ENCODE data around the gene GABPB2. TPM values are rescaled to one million over a fixed set of nuclear protein-coding genes. Genes with fewer than 3 reads are reported as not detected.

Gene GABPB2
- total RNA-seq, 1 experiment from 2014 or later, result 6.3 TPM

DNA sequence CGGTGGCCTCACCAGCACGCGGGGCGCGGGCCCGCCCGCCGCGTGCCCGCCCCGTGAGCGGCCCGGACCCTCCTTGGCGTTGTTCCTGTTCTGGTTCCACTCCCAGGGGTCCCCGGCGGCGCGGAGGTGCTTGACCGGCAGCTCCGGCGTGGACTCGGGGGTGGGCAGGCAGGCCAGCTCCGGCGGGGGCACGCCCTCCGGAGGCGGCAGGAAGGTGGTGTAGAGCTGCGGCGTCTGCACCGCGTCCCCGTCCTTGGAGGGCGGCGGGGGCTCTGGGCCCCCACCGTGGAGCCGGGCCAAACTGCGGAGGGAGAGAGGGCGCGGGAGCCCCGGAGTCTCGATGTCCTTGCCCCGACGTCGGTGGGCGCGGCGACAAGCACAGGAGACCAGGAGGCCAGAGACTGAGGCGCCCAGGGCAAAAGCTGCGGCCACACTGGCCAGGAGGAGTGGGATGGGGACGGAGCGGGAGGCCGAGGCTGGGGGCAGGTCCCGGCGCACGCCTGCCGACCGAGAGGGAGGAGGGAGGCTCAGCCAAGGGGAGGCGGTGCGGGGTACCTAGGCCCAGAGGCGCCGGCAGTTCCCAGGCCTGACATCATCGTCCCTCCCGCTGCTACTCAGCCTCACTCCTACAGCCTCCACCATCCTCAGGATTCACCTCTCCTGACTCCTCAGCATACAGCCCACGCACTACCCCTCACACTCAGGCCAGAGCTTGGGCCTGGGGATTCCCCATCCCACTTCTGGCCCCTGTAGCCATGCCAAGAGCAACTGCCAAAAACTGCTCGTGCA lies 62.7 kb downstream of the GABPB2 start:
- no peak for DNase-seq (ENCODE audit: low read depth)

DNA sequence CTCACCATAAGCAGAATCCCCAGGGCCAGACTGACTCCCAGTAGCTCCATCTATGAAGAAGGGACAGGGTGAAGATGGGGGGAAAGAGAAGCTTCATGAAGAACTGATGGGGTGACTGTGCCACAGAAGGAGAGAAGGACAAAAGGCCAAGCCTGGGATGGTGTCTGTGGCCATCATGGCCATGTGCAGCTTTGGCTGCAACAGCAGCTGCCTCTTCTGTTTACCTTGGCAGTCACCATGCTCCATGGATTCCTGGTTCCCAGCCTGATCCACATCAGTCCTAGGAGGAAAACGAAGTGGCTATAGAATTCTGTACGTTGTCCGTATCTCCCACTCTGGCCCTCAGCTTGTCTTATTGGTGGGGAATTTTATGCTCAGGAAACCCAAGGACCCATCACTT lies 63.8 kb downstream of the GABPB2 start:
- peak; percentile 17 for DNase-seq (ENCODE audit: low read depth)

DNA sequence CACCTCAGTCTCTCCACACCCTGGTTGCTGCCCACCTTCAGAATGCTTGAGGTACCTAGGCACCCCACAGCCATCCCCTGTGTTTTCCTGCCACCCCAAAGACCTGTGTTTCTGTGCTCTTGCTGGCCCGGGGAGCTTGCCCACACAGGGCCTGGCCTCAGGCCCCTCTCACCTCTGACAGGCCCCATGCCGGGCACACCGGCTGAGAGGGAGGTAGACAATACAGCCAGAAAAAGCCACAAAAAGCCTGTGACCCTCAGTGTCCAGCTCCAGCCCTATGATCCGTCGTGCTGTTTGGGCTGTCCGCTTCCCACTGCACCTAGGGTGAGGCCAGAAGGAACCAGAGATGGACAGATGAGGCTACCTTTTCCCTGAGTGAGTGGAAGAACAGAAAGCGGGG lies 64.4 kb downstream of the GABPB2 start:
- no peak for DNase-seq (ENCODE audit: low read depth)

DNA sequence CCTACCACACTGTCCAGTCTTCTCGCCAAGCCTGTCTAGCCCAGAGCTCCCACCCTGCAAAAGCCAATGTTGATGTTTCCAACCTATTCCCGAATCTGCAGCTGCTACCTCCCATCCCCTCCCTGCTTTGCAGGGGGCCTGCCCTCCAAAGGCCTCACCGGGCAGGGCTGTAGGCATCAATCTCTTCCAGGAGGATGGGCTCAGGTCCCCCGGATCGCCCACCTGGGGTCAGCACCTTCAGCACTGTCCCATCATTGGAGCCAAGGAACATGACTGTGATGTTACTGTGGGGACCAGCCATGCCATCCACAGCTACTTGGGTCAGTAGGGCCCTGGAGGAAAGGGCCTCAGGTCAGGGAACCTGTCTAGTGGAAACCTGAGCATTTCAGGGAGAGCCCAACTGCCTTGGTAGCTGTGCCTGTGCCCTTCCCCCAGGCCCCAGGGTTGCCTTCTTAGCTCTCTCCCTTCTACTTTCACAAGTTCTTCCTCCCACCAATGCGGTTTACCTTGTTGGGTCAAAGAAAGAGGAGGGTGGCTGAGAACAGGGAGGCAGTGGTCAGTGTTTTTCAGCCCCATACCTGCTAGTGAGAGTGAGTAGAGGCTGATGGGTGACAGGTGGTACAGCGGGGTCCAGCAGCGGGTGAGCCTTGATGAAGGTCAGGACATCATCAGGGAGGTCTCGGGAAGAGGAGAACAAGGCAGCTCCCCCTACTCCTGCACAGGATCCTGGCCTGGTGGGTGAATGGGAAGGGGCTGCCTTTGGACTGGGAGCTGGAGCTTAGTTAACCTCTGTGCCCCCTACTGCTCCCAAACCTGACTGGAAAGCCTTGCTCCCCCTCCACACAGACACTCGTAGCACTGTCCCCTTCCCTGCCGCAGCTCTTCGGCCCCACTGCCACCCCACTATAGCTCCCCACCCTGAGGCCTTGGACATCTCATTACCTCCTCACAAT lies 65.1 kb downstream of the GABPB2 start:
- no peak for DNase-seq (ENCODE audit: low read depth)

DNA sequence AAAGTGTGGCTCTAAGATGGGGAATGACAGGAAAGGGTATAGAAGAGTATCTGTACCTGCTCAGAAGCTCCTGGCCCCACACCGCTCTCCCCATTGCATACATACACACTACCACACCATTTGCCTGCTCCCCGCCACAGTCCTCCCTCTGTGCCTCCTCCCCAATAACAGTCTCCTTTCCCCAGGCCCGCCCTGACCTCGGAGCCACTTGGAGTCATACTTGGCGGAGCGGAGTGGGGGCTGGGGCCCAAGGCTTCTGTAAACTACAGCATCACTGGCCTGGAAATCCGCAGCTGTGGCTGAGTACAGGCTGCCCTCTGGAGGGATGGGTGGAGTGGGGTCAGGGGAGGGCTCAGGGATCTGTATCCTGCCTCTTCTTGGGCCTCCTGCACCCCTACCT lies 67.2 kb downstream of the GABPB2 start:
- DNase-seq (ENCODE audit: low read depth), result no peak

DNA sequence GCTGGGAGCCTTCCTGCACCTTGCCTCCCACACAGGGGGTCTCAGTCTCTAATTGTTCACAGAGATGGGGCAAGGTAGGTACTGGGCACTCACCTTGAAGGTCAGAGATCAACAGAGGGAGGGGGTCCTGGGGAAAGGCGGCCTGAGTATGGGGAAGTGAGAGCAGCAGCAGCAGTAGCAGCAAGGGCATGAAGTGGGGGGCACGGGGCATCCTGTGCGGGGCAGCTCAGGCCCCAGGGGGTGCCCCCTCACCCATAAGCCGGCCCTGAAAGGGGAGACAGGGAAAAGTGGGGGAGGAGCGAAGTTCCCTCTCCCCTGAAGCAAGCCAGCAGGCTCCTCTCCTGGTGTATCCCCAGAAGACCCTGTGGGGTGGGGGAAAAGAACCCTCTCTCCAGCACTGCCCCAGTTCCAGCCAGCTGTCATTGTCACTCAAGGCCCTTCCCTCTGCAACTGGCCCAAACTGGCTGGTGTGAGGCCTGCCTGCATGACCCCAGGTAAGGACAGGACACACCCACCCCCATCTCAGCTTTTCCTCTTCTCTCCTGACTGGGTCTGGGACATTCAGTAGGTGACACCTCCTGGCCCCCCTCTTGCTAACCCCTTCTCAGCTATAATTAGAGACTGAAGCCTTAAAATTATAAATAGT lies 72.0 kb downstream of the GABPB2 start:
- peak; percentile 67 for DNase-seq (ENCODE audit: low read depth)

DNA sequence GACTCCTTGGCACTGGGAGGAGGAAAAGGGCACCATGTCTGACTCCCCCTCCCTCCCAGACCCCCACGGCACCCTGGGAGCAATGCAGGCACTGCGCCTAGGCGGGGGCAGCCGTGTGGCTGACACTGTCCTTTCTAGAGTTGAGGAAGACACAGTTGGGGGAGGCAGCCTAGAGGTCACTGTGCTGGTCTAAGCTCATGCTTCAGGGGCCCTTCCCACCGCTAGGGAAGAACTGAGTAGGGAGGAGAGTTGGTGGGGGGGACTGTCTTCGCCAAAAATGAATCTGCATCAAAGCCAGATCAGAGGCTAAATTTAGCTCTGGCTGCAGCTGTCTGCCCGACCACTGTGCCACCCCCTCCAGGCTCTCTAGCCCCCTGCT lies 72.5 kb downstream of the GABPB2 start:
- DNase-seq (ENCODE audit: low read depth), result peak; percentile 22

DNA sequence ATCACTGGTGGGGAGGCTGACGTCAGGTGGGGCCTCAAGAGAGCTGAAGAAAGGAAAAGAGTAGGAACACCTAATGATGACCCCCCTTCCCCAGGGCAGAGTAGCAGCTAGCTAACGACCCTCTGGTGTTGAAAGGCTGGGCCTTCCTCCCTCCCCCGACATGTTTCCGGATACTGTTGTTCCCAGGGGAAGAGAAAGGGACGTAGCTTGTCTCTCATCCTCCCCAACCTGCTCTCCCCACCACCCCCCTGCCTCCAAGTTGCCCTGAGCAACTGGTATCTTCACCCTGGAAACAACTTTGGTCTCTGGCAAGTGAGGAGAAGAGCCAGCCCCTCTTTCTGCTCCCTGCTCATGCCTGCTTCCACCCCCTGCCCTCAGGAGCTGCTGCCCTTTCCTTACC lies 73.4 kb downstream of the GABPB2 start:
- DNase-seq (ENCODE audit: low read depth), result no peak

DNA sequence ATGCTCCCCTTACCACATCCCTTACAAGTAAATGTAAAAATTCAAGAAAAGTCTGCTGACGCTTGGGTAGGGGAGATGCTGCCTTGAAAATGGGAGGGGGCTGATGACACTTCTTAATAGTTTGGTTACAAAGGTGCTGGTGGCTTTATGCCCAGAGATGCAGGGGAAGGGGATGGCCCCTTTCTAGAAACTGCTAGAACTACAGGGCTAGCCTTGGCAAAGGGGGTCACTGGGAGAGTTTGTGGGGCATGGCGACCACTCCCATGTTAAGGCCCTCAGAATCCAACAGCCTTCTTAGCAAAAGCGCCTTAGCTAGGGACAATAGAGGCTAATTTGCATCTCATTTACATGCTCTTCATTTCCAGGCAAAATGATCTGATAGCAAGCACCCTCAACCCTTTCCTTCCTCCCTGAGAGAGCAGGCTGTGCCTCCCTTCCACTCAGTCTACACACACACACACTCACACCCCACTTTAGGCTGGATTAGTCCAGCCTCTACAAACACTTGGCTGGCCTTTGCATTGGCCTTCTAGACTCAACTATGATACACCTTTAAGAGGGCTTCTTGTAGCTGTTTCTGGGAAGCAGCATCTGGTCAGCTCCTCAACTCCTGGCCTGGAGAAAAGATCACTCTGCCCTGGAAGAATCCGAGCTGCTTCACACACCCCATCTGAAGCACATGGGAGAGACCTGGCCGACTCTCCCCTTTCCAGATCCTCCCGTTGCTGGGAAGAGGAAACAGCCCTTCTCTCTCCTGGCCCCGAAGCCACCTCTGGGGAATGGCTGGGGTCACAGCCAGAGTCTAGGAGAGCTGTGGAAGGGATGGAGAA lies 74.1 kb downstream of the GABPB2 start:
- DNase-seq (ENCODE audit: low read depth), result peak; percentile 10

DNA sequence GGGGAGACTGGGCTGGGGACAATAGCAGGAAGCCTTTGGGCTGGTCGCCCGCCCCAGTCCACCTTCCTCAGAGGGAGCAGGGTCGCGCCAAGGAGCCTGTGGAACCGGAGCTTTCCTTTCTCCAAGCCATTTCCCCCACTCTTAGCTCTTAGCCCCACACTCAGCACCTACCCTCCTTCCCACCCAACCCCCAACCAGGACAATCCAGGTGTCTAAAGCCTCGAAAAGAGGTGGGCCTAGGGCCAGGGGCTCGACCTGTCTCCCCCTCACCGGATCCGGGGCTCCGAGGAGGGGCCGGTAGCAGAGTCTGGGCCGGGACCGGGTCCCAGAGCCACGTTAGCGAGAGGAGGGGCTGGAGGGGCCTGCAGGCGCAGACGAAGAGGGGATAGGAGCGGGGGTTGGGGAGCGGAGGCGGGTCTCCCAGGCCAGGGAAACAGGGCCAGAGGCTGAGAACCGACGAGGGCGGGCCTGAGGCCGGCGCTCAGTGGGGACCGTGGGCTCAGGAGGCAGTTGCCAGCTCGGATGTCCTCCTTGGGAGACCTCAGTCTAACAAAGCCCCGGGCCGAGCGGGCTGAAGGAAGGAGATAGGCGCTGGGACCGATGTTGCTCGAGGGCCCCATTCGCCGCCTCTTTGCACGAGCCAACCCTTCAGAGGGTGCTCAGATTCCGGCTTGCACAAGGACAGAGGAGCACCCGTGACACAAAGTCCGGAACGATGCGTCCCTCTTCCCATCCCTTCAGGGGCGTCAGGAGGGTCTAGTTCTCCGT lies 74.9 kb downstream of the GABPB2 start:
- peak; percentile 12 for DNase-seq (ENCODE audit: low read depth)

DNA sequence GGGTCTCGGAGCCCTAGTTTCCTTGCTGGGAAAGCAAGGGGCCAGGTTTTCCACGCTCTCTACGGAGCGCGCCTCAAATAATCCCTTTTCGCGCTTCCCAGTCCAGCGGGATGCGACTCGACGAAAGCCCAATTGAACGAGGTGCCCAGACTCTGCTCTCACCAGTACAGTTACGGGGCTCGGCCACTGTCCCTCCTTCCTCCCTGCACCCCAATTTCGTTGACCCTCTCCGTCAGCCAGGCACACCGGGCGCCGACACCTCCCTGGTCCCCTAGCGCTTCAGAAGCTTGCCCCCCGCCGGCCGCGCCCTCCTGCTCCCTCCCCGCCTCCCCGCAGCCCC lies 75.5 kb downstream of the GABPB2 start:
- DNase-seq (ENCODE audit: low read depth), result no peak

DNA sequence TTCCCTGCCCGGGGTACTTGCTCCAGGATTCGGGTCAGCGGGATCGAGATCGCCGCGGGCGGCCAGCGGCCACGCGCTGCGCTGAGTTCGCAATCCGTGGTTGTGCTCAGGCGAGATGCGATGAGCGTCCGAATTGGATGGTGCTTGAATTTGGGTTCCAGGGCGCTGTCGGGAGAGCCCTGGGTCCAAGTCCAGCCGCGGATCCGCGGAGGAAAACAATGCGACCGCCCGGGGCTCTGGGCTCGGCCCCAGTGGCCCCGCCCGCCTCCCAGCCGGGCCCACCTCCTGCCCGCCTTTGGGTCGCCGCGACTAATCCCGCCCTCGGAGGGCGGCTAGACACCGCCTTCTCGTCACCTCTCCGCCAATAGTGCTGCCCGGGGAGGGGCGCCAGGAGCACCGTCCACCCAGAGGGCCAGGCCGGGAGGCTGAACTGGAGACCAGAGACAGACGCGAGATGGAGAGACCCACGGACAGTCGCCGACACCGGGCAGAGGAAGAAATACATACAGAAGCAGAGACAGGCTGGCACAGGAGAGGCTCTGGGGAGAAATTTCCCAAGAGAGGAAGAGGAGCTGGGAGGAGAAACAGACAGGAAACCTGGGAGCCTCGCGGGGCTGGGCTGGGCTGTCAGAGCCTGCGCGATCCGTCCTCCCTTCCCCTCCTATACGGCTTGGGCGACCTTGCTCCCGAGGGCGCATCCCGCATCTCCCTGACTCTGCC lies 76.0 kb downstream of the GABPB2 start, which contains the start of gene SEMA6C:
TSS of gene SEMA6C (minus strand) at position 220 of the 720 bp plus-strand sequence. CDS start 4,010 bp downstream, outside the sequence.
- peak; percentile 89 for DNase-seq (ENCODE audit: low read depth)

DNA sequence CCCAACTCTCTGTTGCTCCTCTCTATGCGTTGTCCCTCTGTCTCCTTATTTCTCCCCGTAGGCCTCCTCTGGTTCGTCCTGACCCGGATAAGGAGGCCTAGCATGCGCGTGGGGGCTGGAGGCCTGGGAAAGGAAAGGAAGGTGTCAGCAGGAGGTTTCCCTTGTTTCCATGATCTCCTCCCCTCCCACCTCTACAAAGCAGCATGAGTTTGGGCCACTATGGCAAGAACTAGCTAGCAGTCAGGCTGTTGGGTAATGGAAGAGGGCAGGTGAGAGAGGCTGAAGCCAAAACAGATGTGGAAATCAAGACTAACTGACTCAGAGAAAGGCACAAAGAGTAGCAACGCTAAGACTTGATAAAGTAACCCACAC lies 76.6 kb downstream of the GABPB2 start:
- peak; percentile 57 for DNase-seq (ENCODE audit: low read depth)

DNA sequence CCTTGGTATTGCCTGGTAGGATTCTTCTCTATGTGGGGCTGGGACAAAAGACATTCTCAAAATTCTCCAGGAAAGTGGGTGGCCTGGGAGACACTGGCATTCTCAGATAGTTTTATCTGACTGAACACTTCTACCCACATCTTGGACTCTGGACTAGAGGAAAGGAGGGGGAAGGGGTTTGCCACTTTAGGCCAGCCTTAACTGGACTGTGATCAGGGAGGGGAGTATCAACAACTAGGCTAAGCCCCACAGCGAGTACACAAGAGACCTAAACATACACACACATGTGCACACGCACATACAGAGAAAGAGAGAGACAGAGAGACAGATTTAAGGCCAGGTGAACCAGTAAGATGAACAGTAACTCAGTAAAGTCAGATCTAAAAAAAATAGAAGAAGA lies 77.1 kb downstream of the GABPB2 start:
- no peak for DNase-seq (ENCODE audit: low read depth)

DNA sequence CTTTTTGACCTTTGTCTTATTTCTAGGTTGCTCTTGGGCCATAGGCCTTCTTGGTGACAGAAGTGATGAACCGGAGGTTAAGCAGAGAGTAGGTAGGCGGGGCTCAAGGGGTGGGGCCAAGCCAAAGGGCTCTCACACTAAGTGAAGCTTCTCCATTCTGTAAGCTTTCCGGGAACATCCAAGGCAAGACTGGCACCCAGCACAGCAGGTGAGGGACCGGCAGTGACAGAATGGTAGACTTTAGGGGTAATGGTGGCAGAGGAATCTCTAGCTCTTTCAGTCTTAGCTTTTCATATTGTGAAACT lies 85.9 kb downstream of the GABPB2 start, which contains the start of gene TNFAIP8L2:
TSS of gene TNFAIP8L2 (plus strand) at position 135 of the 305 bp plus-strand sequence. CDS start 2,049 bp downstream, outside the sequence.
- no peak for DNase-seq (ENCODE audit: low read depth)

DNA sequence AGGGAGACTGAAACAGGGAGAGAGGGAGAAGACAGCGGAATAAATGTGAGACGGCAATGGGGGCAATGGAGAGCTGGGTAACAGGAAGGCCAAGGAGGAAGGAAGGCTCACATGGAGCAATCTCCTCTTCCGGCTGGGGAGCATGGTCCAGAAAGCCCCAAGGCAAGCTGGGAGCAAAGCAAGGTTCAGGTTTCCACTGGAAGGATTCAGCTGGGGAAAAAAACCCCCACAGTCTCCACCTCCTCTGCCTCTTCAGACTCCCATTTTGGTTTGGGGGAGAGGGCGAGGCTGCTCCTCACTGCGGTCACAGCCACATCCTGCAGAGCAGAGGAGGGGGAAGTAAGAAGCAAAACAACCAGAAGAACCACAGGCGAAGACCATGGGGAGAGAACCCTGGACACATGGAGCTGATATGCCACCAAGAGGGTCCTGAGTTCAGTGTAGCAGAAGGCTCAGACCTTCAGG lies 86.5 kb downstream of the GABPB2 start:
- no peak for DNase-seq (ENCODE audit: low read depth)

DNA sequence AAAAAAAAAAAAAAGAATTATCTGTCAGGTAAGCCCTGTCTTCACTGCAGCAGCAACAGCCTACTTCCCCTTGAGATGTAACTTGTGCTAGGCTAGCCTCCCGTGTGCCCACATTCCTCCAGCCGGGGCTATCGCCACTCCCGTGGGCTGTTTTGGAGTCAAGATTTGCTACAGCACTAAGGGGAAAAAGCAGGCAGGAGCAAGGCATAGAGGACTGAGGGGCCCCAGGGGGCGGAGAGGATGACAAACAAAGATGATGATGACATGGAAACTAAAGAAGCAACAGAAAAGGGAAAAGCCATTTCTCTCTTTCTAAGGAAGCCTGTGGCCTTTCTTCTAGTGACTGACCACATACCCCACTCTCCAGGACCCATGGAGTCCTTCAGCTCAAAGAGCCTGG lies 87.8 kb downstream of the GABPB2 start:
- DNase-seq (ENCODE audit: low read depth), result no peak

DNA sequence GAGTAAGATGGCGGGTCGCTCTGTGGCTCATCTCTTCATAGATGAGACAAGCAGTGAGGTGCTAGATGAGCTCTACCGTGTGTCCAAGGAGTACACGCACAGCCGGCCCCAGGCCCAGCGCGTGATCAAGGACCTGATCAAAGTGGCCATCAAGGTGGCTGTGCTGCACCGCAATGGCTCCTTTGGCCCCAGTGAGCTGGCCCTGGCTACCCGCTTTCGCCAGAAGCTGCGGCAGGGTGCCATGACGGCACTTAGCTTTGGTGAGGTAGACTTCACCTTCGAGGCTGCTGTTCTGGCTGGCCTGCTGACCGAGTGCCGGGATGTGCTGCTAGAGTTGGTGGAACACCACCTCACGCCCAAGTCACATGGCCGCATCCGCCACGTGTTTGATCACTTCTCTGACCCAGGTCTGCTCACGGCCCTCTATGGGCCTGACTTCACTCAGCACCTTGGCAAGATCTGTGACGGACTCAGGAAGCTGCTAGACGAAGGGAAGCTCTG lies 88.2 kb downstream of the GABPB2 start:
- DNase-seq (ENCODE audit: low read depth), result no peak

DNA sequence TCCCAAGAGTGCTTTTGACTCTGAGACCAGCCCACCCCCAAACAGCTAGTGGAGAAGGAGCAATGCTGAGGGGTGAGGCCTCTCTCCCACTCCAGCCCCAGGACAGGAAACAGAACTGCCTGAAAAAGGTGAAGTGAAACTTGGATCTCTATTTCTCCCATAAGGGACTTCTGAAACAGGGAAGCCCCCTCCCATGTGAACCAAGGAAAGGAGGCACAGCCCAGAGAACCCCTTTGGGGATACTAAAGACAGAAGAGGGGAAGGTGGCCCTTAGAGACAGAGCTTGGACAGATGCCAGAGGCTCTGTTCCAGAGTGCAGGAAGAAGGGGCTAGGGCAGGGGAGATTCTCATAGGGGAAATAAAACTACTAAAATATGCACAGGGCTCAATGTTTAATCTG lies 88.8 kb downstream of the GABPB2 start:
- no peak for DNase-seq (ENCODE audit: low read depth)

Data from LHCN-M2 (cell line).